ENCODE results near the gene NOBOX.

- TF ChIP-seq CTCF (conservative IDR thresholded peaks at IDR 0.05; ENCODE audit: low read depth, low read length) (no peak), EZH2 (IDR thresholded peaks at IDR 0.05; ENCODE audit: borderline replicate concordance, low read depth, low read length, poor library complexity, severe bottlenecking) (no peak)
These were observed 16.8 kb downstream of the NOBOX start for GRCh38 chr7:144386741-144387140.
